Measurements from ENCODE around the gene OSBPL10. TPM values are rescaled to one million over a fixed set of nuclear protein-coding genes. Genes with fewer than 3 reads are reported as not detected.
A peak's percentile ranks its signal among the peaks of the same experiment; 100 is the strongest.
"Not testable (repeated sequence)": the region's sequence is repeated elsewhere in the genome, so short reads cannot be mapped to it uniquely, and the experiment has no call there.

Gene OSBPL10
- total RNA-seq = 10 to 100 TPM in 1 of 2 donors, under 1 TPM in 1; 0.90 to 11.5 TPM

GRCh38 chr3:31981206-31982181 is at the start of gene OSBPL10, which contains the start of gene ZNF860:
Gene OSBPL10, minus strand, starts transcription at chr3:31981262. Its CDS starts 83 bp downstream, at chr3:31981179.
Gene ZNF860, plus strand, starts transcription at chr3:31981750. Its CDS starts 7,330 bp downstream, at chr3:31989080.
- peak within 1 kb of the TSS; percentile 75 for H3K4me3 Mint-ChIP-seq
- H3K27me3 Mint-ChIP-seq = peaks cover 46% of the 10 kb centered on the region
- H3K27ac Mint-ChIP-seq = no peak within 1 kb of the TSS
- H3K36me3 Mint-ChIP-seq (ENCODE audit: low read depth) = peaks cover 9% of the 10 kb centered on the region
- peak; percentile 14 for ATAC-seq (replicated peaks)
- H3K4me1 Mint-ChIP-seq = peaks cover 13% of the 10 kb centered on the region
- no peaks in the 10 kb centered on the region for H3K9me3 Mint-ChIP-seq

GRCh38 chr3:32026593-32026992 is 45.5 kb upstream of the OSBPL10 start:
- H3K27ac Mint-ChIP-seq = no peak overlapping the region
- no peaks in the 10 kb centered on the region for H3K4me1 Mint-ChIP-seq
- peaks cover 10% of the 10 kb centered on the region for H3K27me3 Mint-ChIP-seq
- no peaks in the 10 kb centered on the region for H3K36me3 Mint-ChIP-seq (ENCODE audit: low read depth)
- H3K4me3 Mint-ChIP-seq = no peak overlapping the region
- no peak for ATAC-seq (replicated peaks)
- H3K9me3 Mint-ChIP-seq = no peaks in the 10 kb centered on the region

GRCh38 chr3:32022947-32023346 is 41.9 kb upstream of the OSBPL10 start:
- Mint-ChIP-seq H3K4me1 (no peaks in the 10 kb centered on the region), H3K27ac (no peak overlapping the region), H3K27me3 (peaks cover 5% of the 10 kb centered on the region), H3K36me3 (ENCODE audit: low read depth) (no peaks in the 10 kb centered on the region), H3K9me3 (no peaks in the 10 kb centered on the region), H3K4me3 (no peak overlapping the region)
- ATAC-seq (replicated peaks) = no peak

- H3K9me3 Mint-ChIP-seq = no peaks in the 10 kb centered on the region
- no peaks in the 10 kb centered on the region for H3K27me3 Mint-ChIP-seq
- H3K27ac Mint-ChIP-seq = no peak overlapping the region
- no peaks in the 10 kb centered on the region for H3K4me1 Mint-ChIP-seq
- ATAC-seq (replicated peaks) = no peak
- H3K36me3 Mint-ChIP-seq (ENCODE audit: low read depth) = no peaks in the 10 kb centered on the region
- no peak overlapping the region for H3K4me3 Mint-ChIP-seq
Measured at GRCh38 chr3:32021748-32022147, 40.7 kb upstream of the OSBPL10 start.

GRCh38 chr3:32021155-32021554 is 40.1 kb upstream of the OSBPL10 start:
- H3K27me3 Mint-ChIP-seq = no peaks in the 10 kb centered on the region
- H3K4me1 Mint-ChIP-seq = no peaks in the 10 kb centered on the region
- H3K36me3 Mint-ChIP-seq (ENCODE audit: low read depth) = no peaks in the 10 kb centered on the region
- no peak for ATAC-seq (replicated peaks)
- H3K9me3 Mint-ChIP-seq = no peaks in the 10 kb centered on the region
- no peak overlapping the region for H3K27ac Mint-ChIP-seq
- H3K4me3 Mint-ChIP-seq = no peak overlapping the region

GRCh38 chr3:32018757-32019564 is 37.9 kb upstream of the OSBPL10 start:
- no peak overlapping the region for H3K27ac Mint-ChIP-seq
- no peaks in the 10 kb centered on the region for H3K9me3 Mint-ChIP-seq
- no peaks in the 10 kb centered on the region for H3K4me1 Mint-ChIP-seq
- H3K4me3 Mint-ChIP-seq = no peak overlapping the region
- no peaks in the 10 kb centered on the region for H3K27me3 Mint-ChIP-seq
- H3K36me3 Mint-ChIP-seq (ENCODE audit: low read depth) = no peaks in the 10 kb centered on the region
- ATAC-seq (replicated peaks) = no peak

- no peak overlapping the region for H3K27ac Mint-ChIP-seq
- no peak overlapping the region for H3K4me3 Mint-ChIP-seq
- H3K27me3 Mint-ChIP-seq = peaks cover 2% of the 10 kb centered on the region
- ATAC-seq (replicated peaks) = no peak
- no peaks in the 10 kb centered on the region for H3K4me1 Mint-ChIP-seq
- no peaks in the 10 kb centered on the region for H3K36me3 Mint-ChIP-seq (ENCODE audit: low read depth)
- H3K9me3 Mint-ChIP-seq = no peaks in the 10 kb centered on the region
Measured at GRCh38 chr3:32017286-32017685, 36.2 kb upstream of the OSBPL10 start.

GRCh38 chr3:32015638-32016037 is 34.6 kb upstream of the OSBPL10 start:
- not testable (repeated sequence) for H3K9me3 Mint-ChIP-seq; H3K4me3 Mint-ChIP-seq; H3K36me3 Mint-ChIP-seq (ENCODE audit: low read depth); H3K27ac Mint-ChIP-seq; ATAC-seq (replicated peaks); H3K4me1 Mint-ChIP-seq; H3K27me3 Mint-ChIP-seq

- not testable (repeated sequence) for H3K4me1 Mint-ChIP-seq; H3K4me3 Mint-ChIP-seq; H3K9me3 Mint-ChIP-seq; H3K36me3 Mint-ChIP-seq (ENCODE audit: low read depth); H3K27ac Mint-ChIP-seq; ATAC-seq (replicated peaks)
- H3K27me3 Mint-ChIP-seq = peaks cover 15% of the 10 kb centered on the region
Measured at GRCh38 chr3:32010699-32011098, 29.6 kb upstream of the OSBPL10 start.

- no peaks in the 10 kb centered on the region for H3K36me3 Mint-ChIP-seq (ENCODE audit: low read depth)
- H3K27ac Mint-ChIP-seq = no peak overlapping the region
- peaks cover 18% of the 10 kb centered on the region for H3K27me3 Mint-ChIP-seq
- H3K9me3 Mint-ChIP-seq = no peaks in the 10 kb centered on the region
- no peak for ATAC-seq (replicated peaks)
- H3K4me3 Mint-ChIP-seq = no peak overlapping the region
- H3K4me1 Mint-ChIP-seq = no peaks in the 10 kb centered on the region
Measured at GRCh38 chr3:32009957-32010356, 28.9 kb upstream of the OSBPL10 start.

GRCh38 chr3:32009101-32009500 is 28.0 kb upstream of the OSBPL10 start:
- H3K27ac Mint-ChIP-seq = no peak overlapping the region
- H3K9me3 Mint-ChIP-seq = no peaks in the 10 kb centered on the region
- ATAC-seq (replicated peaks) = no peak
- no peaks in the 10 kb centered on the region for H3K4me1 Mint-ChIP-seq
- H3K27me3 Mint-ChIP-seq = peaks cover 22% of the 10 kb centered on the region
- H3K36me3 Mint-ChIP-seq (ENCODE audit: low read depth) = no peaks in the 10 kb centered on the region
- H3K4me3 Mint-ChIP-seq = no peak overlapping the region

GRCh38 chr3:32004113-32004765 is 23.2 kb upstream of the OSBPL10 start:
- H3K27ac Mint-ChIP-seq = no peak overlapping the region
- H3K4me3 Mint-ChIP-seq = no peak overlapping the region
- ATAC-seq (replicated peaks) = no peak
- no peaks in the 10 kb centered on the region for H3K36me3 Mint-ChIP-seq (ENCODE audit: low read depth)
- no peaks in the 10 kb centered on the region for H3K9me3 Mint-ChIP-seq
- peaks cover 34% of the 10 kb centered on the region for H3K27me3 Mint-ChIP-seq
- H3K4me1 Mint-ChIP-seq = no peaks in the 10 kb centered on the region

GRCh38 chr3:32003380-32003779 is 22.3 kb upstream of the OSBPL10 start:
- no peak overlapping the region for H3K4me3 Mint-ChIP-seq
- no peak overlapping the region for H3K27ac Mint-ChIP-seq
- no peak for ATAC-seq (replicated peaks)
- peaks cover 34% of the 10 kb centered on the region for H3K27me3 Mint-ChIP-seq
- H3K36me3 Mint-ChIP-seq (ENCODE audit: low read depth) = no peaks in the 10 kb centered on the region
- H3K4me1 Mint-ChIP-seq = no peaks in the 10 kb centered on the region
- H3K9me3 Mint-ChIP-seq = no peaks in the 10 kb centered on the region

Data from activated T-helper 17 cell treated with anti-CD3 and anti-CD28 coated beads, Interleukin-2, amount 50 U/mL, for 72 hours (primary cell).